ENCODE measurements around the gene NLE1. TPM values are rescaled to one million over a fixed set of nuclear protein-coding genes. Genes with fewer than 3 reads are reported as not detected.

Gene NLE1
- total RNA-seq, 6 experiments from 2014 or later: 15.2 to 21.0 (median 18.5) TPM

DNA sequence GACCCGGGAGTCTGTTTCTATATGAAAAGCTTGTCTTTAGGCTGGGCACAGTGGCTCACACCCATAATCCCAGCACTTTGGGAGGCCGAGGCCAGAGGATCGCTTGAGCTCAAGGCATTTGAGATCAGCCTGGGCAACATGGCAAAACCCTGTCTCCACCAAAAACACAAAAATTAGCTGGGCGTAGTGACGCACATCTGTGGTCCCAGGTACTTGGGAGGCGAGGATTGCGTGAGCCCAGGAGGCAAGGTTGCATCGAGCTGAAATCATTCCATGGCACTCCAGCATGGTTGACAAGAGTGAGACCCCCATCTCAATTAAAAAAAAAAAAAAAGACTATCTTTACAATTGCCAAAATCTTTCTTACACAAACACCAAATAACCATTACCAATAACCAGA, 55.9 kb downstream of the NLE1 start:
- Mint-ChIP-seq H3K9me3 (no peaks in the 10 kb centered on the region), H3K4me1 (ENCODE audit: low read depth) (peaks cover 69% of the 10 kb centered on the region), H3K36me3 (ENCODE audit: low read depth) (no peaks in the 10 kb centered on the region), H3K4me3 (no peak overlapping the region), H3K27me3 (ENCODE audit: insufficient read depth) (no peaks in the 10 kb centered on the region; the same call in none of the 2 replicates), H3K27ac (no peak overlapping the region; the same call in none of the 2 replicates)
- DNase-seq: no peak
- TF ChIP-seq, protein P1, sequence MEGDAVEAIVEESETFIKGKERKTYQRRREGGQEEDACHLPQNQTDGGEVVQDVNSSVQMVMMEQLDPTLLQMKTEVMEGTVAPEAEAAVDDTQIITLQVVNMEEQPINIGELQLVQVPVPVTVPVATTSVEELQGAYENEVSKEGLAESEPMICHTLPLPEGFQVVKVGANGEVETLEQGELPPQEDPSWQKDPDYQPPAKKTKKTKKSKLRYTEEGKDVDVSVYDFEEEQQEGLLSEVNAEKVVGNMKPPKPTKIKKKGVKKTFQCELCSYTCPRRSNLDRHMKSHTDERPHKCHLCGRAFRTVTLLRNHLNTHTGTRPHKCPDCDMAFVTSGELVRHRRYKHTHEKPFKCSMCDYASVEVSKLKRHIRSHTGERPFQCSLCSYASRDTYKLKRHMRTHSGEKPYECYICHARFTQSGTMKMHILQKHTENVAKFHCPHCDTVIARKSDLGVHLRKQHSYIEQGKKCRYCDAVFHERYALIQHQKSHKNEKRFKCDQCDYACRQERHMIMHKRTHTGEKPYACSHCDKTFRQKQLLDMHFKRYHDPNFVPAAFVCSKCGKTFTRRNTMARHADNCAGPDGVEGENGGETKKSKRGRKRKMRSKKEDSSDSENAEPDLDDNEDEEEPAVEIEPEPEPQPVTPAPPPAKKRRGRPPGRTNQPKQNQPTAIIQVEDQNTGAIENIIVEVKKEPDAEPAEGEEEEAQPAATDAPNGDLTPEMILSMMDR (IDR thresholded peaks at IDR 0.05): no peak

DNA sequence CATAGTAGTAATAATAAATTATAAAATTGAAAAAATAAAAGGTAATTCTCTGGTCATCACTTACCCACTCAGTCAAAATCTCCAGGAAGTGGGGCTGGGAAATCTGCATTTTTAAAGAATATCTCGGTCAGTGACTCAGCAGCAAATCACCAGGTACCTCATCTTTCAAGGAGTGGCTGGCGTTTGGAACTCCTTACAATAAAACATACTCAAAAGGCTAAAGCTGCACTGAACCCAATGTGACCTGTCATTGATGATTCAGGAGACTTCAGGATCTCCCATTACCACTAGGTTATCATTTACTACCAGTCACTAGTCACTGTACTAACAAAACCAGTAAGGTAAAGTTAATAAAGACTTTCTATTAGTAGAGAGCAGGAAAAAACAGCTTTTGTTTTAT, 57.1 kb downstream of the NLE1 start:
- DNase-seq: peak; percentile 55
- Mint-ChIP-seq H3K4me3 (peak overlapping the region; percentile 56), H3K4me1 (ENCODE audit: low read depth) (peaks cover 80% of the 10 kb centered on the region)

DNA sequence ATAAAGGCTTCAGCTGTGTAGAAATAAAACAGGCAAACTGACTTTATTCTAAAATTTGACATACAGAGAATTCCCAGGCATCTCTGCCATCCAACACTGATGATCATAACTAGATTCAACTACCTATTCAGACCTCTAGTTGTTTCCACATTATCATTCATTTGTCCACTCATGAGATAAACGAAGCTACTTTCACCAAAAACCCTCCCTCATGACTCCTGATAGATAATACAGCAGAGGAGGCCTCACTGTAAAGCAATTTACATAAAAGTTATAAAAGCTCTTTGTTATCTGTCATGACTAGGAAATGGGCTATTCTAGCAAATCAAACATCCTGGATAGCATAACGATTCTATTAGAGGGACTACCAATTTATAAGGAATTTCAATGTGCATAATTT, 59.0 kb downstream of the NLE1 start:
- Mint-ChIP-seq H3K4me3 (peak overlapping the region; percentile 25), H3K36me3 (ENCODE audit: low read depth) (no peaks in the 10 kb centered on the region), H3K27ac (peak overlapping the region; percentile 56), H3K4me1 (ENCODE audit: low read depth) (peaks cover 80% of the 10 kb centered on the region), H3K27me3 (ENCODE audit: insufficient read depth) (no peaks in the 10 kb centered on the region; the same call in 1 of the 2 replicates), H3K9me3 (no peaks in the 10 kb centered on the region)
- DNase-seq: no peak
- TF ChIP-seq, protein P1 (IDR thresholded peaks at IDR 0.05): no peak

More for the DNA sequence above, 57.1 kb downstream of the NLE1 start:
- TF ChIP-seq, protein P1 (IDR thresholded peaks at IDR 0.05): no peak
- Mint-ChIP-seq H3K27me3 (ENCODE audit: insufficient read depth) (no peaks in the 10 kb centered on the region; the same call in none of the 2 replicates), H3K27ac (peak overlapping the region; percentile 80), H3K36me3 (ENCODE audit: low read depth) (no peaks in the 10 kb centered on the region), H3K9me3 (no peaks in the 10 kb centered on the region)

DNA sequence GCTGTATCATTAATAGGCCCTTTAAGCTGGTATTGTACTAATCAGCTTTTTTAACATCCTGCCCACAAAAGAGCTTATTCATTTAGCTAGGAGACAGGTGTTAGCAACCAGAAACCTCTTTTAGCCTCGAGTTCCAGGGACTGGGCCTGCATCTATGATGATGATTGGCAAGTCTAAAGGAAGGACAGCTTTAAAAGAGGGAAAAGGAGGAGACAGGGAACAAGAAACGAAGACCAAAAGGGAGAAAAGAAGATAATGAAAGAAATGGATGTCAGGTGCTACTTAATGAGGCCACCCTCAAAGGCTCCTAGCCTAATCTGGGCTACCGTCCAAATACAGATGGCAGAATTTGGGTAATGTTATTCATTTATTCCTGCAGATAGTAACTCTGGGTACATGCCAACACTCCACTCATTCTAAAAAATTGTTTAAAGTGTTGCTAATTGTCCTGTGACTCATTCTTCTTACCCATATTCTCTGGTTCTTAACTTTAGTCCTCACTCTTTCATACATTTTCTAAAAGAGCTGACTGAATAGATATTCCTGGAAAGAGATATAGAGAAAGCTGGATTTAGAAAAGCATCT, 59.9 kb downstream of the NLE1 start:
- no peaks in the 10 kb centered on the region for H3K9me3 Mint-ChIP-seq
- H3K4me3 Mint-ChIP-seq: peak overlapping the region; percentile 24
- peak overlapping the region; percentile 39 for H3K27ac Mint-ChIP-seq
- peaks cover 71% of the 10 kb centered on the region for H3K4me1 Mint-ChIP-seq (ENCODE audit: low read depth)
- H3K27me3 Mint-ChIP-seq (ENCODE audit: insufficient read depth): no peaks in the 10 kb centered on the region
- DNase-seq: peak; percentile 84
- TF ChIP-seq, protein P1 (IDR thresholded peaks at IDR 0.05): no peak
- no peaks in the 10 kb centered on the region for H3K36me3 Mint-ChIP-seq (ENCODE audit: low read depth)

DNA sequence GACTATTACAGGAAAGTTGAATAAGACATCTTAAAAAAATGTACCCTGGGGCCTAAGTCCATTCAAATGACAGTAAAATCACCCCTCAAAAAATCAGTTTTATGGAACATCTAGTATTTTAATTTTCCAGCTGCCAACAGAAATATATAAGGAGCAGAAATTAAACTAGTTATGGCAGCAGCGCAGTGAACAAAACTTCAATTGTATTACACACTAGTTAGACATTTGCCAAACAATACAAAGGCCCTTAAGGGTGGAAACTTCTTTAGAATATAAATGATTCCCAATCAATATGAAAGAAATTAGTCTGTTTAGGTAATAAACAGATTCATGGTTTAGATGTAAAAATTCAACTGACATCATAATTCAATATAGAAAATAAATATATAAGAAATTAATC, 60.5 kb downstream of the NLE1 start:
- H3K36me3 Mint-ChIP-seq (ENCODE audit: low read depth): no peaks in the 10 kb centered on the region
- H3K27ac Mint-ChIP-seq: no peak overlapping the region
- no peak overlapping the region for H3K4me3 Mint-ChIP-seq
- H3K9me3 Mint-ChIP-seq: no peaks in the 10 kb centered on the region
- H3K4me1 Mint-ChIP-seq (ENCODE audit: low read depth): peaks cover 66% of the 10 kb centered on the region
- TF ChIP-seq, protein P1 (IDR thresholded peaks at IDR 0.05): no peak
- H3K27me3 Mint-ChIP-seq (ENCODE audit: insufficient read depth): no peaks in the 10 kb centered on the region
- DNase-seq: no peak

All from HFFc6 (cell line).